GM19467 (cell line): ENCODE results near the gene SLC6A19.

Experiments
- ATAC-seq: cut with Tn5 transposase; IDR thresholded peaks from one replicate; pipeline ENCODE4 v1.9.1; 2021; ENCODE audit warnings: mild to moderate bottlenecking, moderate library complexity; ENCODE audit not compliant: unreplicated experiment

The SLC6A19 gene

GRCh38 chr5:1179383-1179715 lies 22.0 kb upstream of the SLC6A19 start:
- no peak for ATAC-seq

GRCh38 chr5:1180096-1180495 lies 21.3 kb upstream of the SLC6A19 start:
- no peak for ATAC-seq

GRCh38 chr5:1180841-1181271 lies 20.5 kb upstream of the SLC6A19 start:
- ATAC-seq, result no peak

- no peak for ATAC-seq
Measured at GRCh38 chr5:1181451-1182359, 19.7 kb upstream of the SLC6A19 start.

- no peak for ATAC-seq
Measured at GRCh38 chr5:1182360-1182632, 19.1 kb upstream of the SLC6A19 start.

GRCh38 chr5:1182633-1183423 lies 18.6 kb upstream of the SLC6A19 start:
- ATAC-seq, result no peak

GRCh38 chr5:1183424-1184162 lies 17.8 kb upstream of the SLC6A19 start:
- no peak for ATAC-seq

- no peak for ATAC-seq
Measured at GRCh38 chr5:1184163-1184470, 17.3 kb upstream of the SLC6A19 start.

- ATAC-seq, result no peak
Measured at GRCh38 chr5:1184481-1184880, 16.9 kb upstream of the SLC6A19 start.

GRCh38 chr5:1185038-1185627 lies 16.3 kb upstream of the SLC6A19 start:
- ATAC-seq, result no peak

- no peak for ATAC-seq
Measured at GRCh38 chr5:1185629-1186350, 15.6 kb upstream of the SLC6A19 start.

- no peak for ATAC-seq
Measured at GRCh38 chr5:1186351-1187233, 14.8 kb upstream of the SLC6A19 start.

GRCh38 chr5:1187234-1187949 lies 14.0 kb upstream of the SLC6A19 start:
- ATAC-seq, result no peak

- no peak for ATAC-seq
Measured at GRCh38 chr5:1187950-1188334, 13.5 kb upstream of the SLC6A19 start.

GRCh38 chr5:1188464-1188863 lies 12.9 kb upstream of the SLC6A19 start:
- no peak for ATAC-seq

- ATAC-seq, result no peak
Measured at GRCh38 chr5:1189269-1189668, 12.1 kb upstream of the SLC6A19 start.

GRCh38 chr5:1190278-1190677 lies 11.1 kb upstream of the SLC6A19 start:
- ATAC-seq, result no peak

GRCh38 chr5:1190837-1191239 lies 10.6 kb upstream of the SLC6A19 start:
- ATAC-seq, result no peak

- ATAC-seq, result no peak
Measured at GRCh38 chr5:1192971-1193590, 8.3 kb upstream of the SLC6A19 start.
